Endothelial cell of umbilical vein (primary cell): Measurements from ENCODE around the gene CD151.

Experiments used
- EZH2 ChIP-seq: IDR thresholded peaks from 2 replicates; pipeline ENCODE4 v1.6.1; 2012; ENCODE audit warnings: borderline replicate concordance, low read depth, mild to moderate bottlenecking, moderate library complexity, low read length, inconsistent platforms; ENCODE audit not compliant: severe bottlenecking
- FOS ChIP-seq: IDR thresholded peaks from 2 replicates; pipeline ENCODE4 v1.6.1; 2011; ENCODE audit warnings: mild to moderate bottlenecking, low read length, moderate library complexity, borderline replicate concordance; ENCODE audit not compliant: insufficient read depth
- GATA2 ChIP-seq: IDR thresholded peaks from 2 replicates; pipeline ENCODE4 v1.7.0; 2011; ENCODE audit warnings: low read depth, mild to moderate bottlenecking, moderate library complexity, mixed read lengths, low read length; ENCODE audit not compliant: insufficient read length, insufficient read depth
- MAX ChIP-seq: IDR thresholded peaks from 2 replicates; pipeline ENCODE4 v1.6.1; 2011; ENCODE audit not compliant: insufficient read depth, insufficient read length
- POLR2A ChIP-seq: IDR thresholded peaks from 2 replicates; pipeline ENCODE4 v1.6.1; 2012; ENCODE audit warnings: low read depth, mild to moderate bottlenecking, control low read depth, low read length
- POLR2AphosphoS5 ChIP-seq: IDR thresholded peaks from 2 replicates; pipeline ENCODE4 v1.6.1; 2012; ENCODE audit warnings: low read depth, mild to moderate bottlenecking, control low read depth, low read length, moderate library complexity; ENCODE audit not compliant: insufficient read depth
- TF ChIP-seq, protein P1 (sequence below), 2 donors: IDR thresholded peaks; 1 replicate in 1 of 2; 2 replicates in 1 of 2; pipeline ENCODE4 v1.5.1; 2011; ENCODE audit warnings: low read length in 2 of 2, mild to moderate bottlenecking in 2 of 2, moderate library complexity in 2 of 2, control low read depth in 1 of 2, inconsistent platforms in 1 of 2, low read depth in 1 of 2; ENCODE audit not compliant: insufficient read depth in 1 of 2; ENCODE audit errors: extremely low read depth in 1 of 2

GRCh38 chr11:861105-861479, 28.3 kb downstream of the CD151 start:
- TF ChIP-seq, protein P1, sequence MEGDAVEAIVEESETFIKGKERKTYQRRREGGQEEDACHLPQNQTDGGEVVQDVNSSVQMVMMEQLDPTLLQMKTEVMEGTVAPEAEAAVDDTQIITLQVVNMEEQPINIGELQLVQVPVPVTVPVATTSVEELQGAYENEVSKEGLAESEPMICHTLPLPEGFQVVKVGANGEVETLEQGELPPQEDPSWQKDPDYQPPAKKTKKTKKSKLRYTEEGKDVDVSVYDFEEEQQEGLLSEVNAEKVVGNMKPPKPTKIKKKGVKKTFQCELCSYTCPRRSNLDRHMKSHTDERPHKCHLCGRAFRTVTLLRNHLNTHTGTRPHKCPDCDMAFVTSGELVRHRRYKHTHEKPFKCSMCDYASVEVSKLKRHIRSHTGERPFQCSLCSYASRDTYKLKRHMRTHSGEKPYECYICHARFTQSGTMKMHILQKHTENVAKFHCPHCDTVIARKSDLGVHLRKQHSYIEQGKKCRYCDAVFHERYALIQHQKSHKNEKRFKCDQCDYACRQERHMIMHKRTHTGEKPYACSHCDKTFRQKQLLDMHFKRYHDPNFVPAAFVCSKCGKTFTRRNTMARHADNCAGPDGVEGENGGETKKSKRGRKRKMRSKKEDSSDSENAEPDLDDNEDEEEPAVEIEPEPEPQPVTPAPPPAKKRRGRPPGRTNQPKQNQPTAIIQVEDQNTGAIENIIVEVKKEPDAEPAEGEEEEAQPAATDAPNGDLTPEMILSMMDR (IDR thresholded peaks at IDR 0.05; ENCODE audit: extremely low read depth in 1 of 2, insufficient read depth in 1 of 2, low read depth in 1 of 2, low read length in 2 of 2), result no peak
- no peak for TF ChIP-seq POLR2A
- TF ChIP-seq MAX, result no peak
- no peak for TF ChIP-seq GATA2
- no peak for TF ChIP-seq EZH2
- TF ChIP-seq POLR2AphosphoS5, result no peak
- TF ChIP-seq FOS, result no peak
